Kidney tubule cell (primary cell): ENCODE results near the gene FBXO24.

Experiments
- DNase-seq: peaks from one replicate; pipeline ENCODE4 v3.0.0-alpha.2; 2018; ENCODE audit warnings: low spot score

The FBXO24 gene

GRCh38 chr7:100590077-100590737 is 4.1 kb downstream of the FBXO24 start:
- DNase-seq, result no peak

- no peak for DNase-seq
Observed at GRCh38 chr7:100591596-100591995, 5.5 kb downstream of the FBXO24 start.

GRCh38 chr7:100595188-100595587 is 9.1 kb downstream of the FBXO24 start:
- DNase-seq, result no peak

GRCh38 chr7:100598425-100598824 is 12.3 kb downstream of the FBXO24 start:
- peak; percentile 13 for DNase-seq

- DNase-seq, result no peak
Observed at GRCh38 chr7:100599911-100600729, 14.0 kb downstream of the FBXO24 start.

GRCh38 chr7:100600730-100601038 is 14.6 kb downstream of the FBXO24 start:
- no peak for DNase-seq

GRCh38 chr7:100602889-100603725 is 17.0 kb downstream of the FBXO24 start:
- DNase-seq, result no peak

GRCh38 chr7:100603726-100604027 is 17.5 kb downstream of the FBXO24 start:
- DNase-seq, result no peak

GRCh38 chr7:100604028-100604975 is 18.2 kb downstream of the FBXO24 start:
- DNase-seq, result peak; percentile 67

GRCh38 chr7:100604976-100605911 is 19.1 kb downstream of the FBXO24 start:
- DNase-seq, result peak; percentile 49

- DNase-seq, result no peak
Observed at GRCh38 chr7:100606313-100606712, 20.2 kb downstream of the FBXO24 start.

- DNase-seq, result peak; percentile 66
Observed at GRCh38 chr7:100607111-100607510, 21.0 kb downstream of the FBXO24 start.

GRCh38 chr7:100609958-100610357 is 23.8 kb downstream of the FBXO24 start:
- no peak for DNase-seq

GRCh38 chr7:100611983-100612729 is 26.0 kb downstream of the FBXO24 start, which contains the start of gene MOSPD3:
Gene MOSPD3, plus strand, starts transcription at chr7:100612540. Its CDS starts 252 bp downstream, at chr7:100612792.
- peak; percentile 99 for DNase-seq

GRCh38 chr7:100612730-100613390 is 26.7 kb downstream of the FBXO24 start:
- DNase-seq, result no peak

GRCh38 chr7:100613412-100614175 is 27.5 kb downstream of the FBXO24 start:
- no peak for DNase-seq

- DNase-seq, result peak; percentile 34
Observed at GRCh38 chr7:100614308-100614861, 28.3 kb downstream of the FBXO24 start.

- no peak for DNase-seq
Observed at GRCh38 chr7:100620239-100620638, 34.1 kb downstream of the FBXO24 start.
